ENCODE results near the gene DLGAP1. TPM values are rescaled to one million over a fixed set of nuclear protein-coding genes. Genes with fewer than 3 reads are reported as not detected.

The DLGAP1 gene
- total and polyA plus RNA-seq, 2 of the 4 experiments (the other 2 are of a cell fraction), result under 0.01 to 0.09 TPM

DNA sequence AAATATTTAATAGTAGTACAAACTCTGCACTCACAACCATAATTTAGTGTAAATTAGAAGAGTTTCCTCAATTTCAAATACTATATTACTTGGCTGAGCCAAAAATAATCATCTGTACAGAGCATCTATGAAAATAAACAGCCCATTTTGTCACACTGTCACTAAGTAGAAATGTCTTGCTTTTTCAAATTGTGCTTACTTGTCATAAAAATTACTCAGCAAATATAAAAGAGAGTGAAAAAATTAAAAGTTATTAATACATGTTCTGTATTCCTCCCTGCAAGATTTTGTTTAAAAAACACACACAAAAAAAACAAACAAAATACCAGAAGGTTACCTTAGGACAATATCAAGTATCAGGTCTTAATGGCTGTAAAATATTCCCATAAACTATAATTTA lies 155.7 kb downstream of the DLGAP1 start:
- no peak for DNase-seq
- ATAC-seq (ENCODE audit: low read depth), result no peak
- H2AK9ac ChIP-seq (replicated peaks; ENCODE audit: low read depth, low read length, poor library complexity), result no peak overlapping the region
- in situ Hi-C loops (cut with MboI; ENCODE audit: low sequenced_read_pairs), result no loop called here
- H2AFZ ChIP-seq (replicated peaks; ENCODE audit: low read length, poor library complexity), result no peak overlapping the region
- no peak overlapping the region for H3K4ac ChIP-seq (ENCODE audit: low read depth, low read length)
- H4K5ac ChIP-seq (ENCODE audit: low read depth, low read length), result no peak overlapping the region
- no peak overlapping the region for H3K18ac ChIP-seq (ENCODE audit: low read depth, low read length)
- H3K9me1 ChIP-seq (ENCODE audit: insufficient read depth, low read length), result no peaks in the 10 kb centered on the region
- H3K4me3 ChIP-seq (ENCODE audit: insufficient read depth, low read depth, low read length), result no peak overlapping the region
- intact Hi-C loops (cut with micrococcal nuclease), result no loop called here
- H2BK20ac ChIP-seq (ENCODE audit: low read depth, low read length), result no peak overlapping the region
- no peaks in the 10 kb centered on the region for H3K4me1 ChIP-seq (ENCODE audit: control insufficient read depth, insufficient read depth, low read length)
- no peak overlapping the region for H2BK120ac ChIP-seq (ENCODE audit: low read depth, low read length)
- TF ChIP-seq MAFK (IDR thresholded peaks at IDR 0.05; ENCODE audit: low read depth, low read length) (no peak), BHLHE40 (IDR thresholded peaks at IDR 0.05; ENCODE audit: low read depth, low read length) (no peak), CEBPB (IDR thresholded peaks at IDR 0.05; ENCODE audit: low read depth, low read length) (no peak), CHD1 (IDR thresholded peaks at IDR 0.05; ENCODE audit: low read depth, low read length) (no peak), RFX5 (IDR thresholded peaks at IDR 0.05; ENCODE audit: low read depth, low read length) (no peak), SMC3 (IDR thresholded peaks at IDR 0.05; ENCODE audit: low read depth, low read length) (no peak)
- TF ChIP-seq, protein P1, sequence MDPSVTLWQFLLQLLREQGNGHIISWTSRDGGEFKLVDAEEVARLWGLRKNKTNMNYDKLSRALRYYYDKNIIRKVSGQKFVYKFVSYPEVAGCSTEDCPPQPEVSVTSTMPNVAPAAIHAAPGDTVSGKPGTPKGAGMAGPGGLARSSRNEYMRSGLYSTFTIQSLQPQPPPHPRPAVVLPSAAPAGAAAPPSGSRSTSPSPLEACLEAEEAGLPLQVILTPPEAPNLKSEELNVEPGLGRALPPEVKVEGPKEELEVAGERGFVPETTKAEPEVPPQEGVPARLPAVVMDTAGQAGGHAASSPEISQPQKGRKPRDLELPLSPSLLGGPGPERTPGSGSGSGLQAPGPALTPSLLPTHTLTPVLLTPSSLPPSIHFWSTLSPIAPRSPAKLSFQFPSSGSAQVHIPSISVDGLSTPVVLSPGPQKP (IDR thresholded peaks at IDR 0.05; ENCODE audit: borderline replicate concordance, low read depth, low read length), result no peak
- TF ChIP-seq, protein P2, sequence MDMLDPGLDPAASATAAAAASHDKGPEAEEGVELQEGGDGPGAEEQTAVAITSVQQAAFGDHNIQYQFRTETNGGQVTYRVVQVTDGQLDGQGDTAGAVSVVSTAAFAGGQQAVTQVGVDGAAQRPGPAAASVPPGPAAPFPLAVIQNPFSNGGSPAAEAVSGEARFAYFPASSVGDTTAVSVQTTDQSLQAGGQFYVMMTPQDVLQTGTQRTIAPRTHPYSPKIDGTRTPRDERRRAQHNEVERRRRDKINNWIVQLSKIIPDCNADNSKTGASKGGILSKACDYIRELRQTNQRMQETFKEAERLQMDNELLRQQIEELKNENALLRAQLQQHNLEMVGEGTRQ (IDR thresholded peaks at IDR 0.05; ENCODE audit: low read depth, low read length), result no peak
- H3K23ac ChIP-seq (ENCODE audit: low read depth, low read length), result no peak overlapping the region
- H3K36me3 ChIP-seq (ENCODE audit: control insufficient read depth, insufficient read depth, low read length), result no peaks in the 10 kb centered on the region
- H4K20me1 ChIP-seq (ENCODE audit: insufficient read depth, low read length), result no peaks in the 10 kb centered on the region
- ChIA-PET CTCF (no interaction called here), POLR2A (ENCODE audit: unreplicated experiment) (no interaction called here)
- peaks cover 8% of the 10 kb centered on the region for H3K9me3 ChIP-seq (ENCODE audit: control insufficient read depth, insufficient read depth, low read length)
- H3K27ac ChIP-seq (ENCODE audit: insufficient read depth, low read length), result no peak overlapping the region
- no peak overlapping the region for H3K9ac ChIP-seq (ENCODE audit: low read depth, low read length)
- no peak overlapping the region for H4K91ac ChIP-seq (ENCODE audit: insufficient read depth, low read depth, low read length)
- H3K27me3 ChIP-seq (ENCODE audit: control insufficient read depth, insufficient read depth, low read length), result no peaks in the 10 kb centered on the region
- no peak overlapping the region for H3K4me2 ChIP-seq (ENCODE audit: low read depth, low read length)
- no peaks in the 10 kb centered on the region for H3K79me1 ChIP-seq (ENCODE audit: low read depth in 1 of 2, low read length in 2 of 2)
- H3K14ac ChIP-seq (replicated peaks; ENCODE audit: low read depth, low read length), result no peak overlapping the region
- no peak overlapping the region for H2BK15ac ChIP-seq (ENCODE audit: low read depth, low read length)
- H2BK5ac ChIP-seq (ENCODE audit: low read depth, low read length, poor library complexity, severe bottlenecking), result no peak overlapping the region
- no TSS peak for BruUV-seq (replicated peaks)
- no peak overlapping the region for H2AK5ac ChIP-seq (ENCODE audit: low read depth, low read length)
- dilution Hi-C loops (cut with HindIII; ENCODE audit: low sequenced_read_pairs, unreplicated experiment), result no loop called here
- no peak overlapping the region for H4K8ac ChIP-seq (ENCODE audit: low read depth in 2 of 2, low read length in 2 of 2)
- no peak overlapping the region for H3K56ac ChIP-seq (ENCODE audit: extremely low read depth, insufficient read depth, low read length)
